Choroid plexus epithelial cell (primary cell): Measurements from ENCODE around the gene SLC47A2.
A peak's percentile ranks its signal among the peaks of the same experiment; 100 is the strongest.

Experiments used
- DNase-seq: peaks from one replicate; pipeline ENCODE4 v3.0.0-alpha.2; 2010; ENCODE audit warnings: low read depth
- H3K4me3 ChIP-seq: 2 replicates; pipeline ENCODE4 v1.5.1; 2011; ENCODE audit warnings: low read depth, mild to moderate bottlenecking, control low read depth, low read length, moderate library complexity
- CTCF ChIP-seq: conservative IDR thresholded peaks from 2 replicates; pipeline ENCODE4 v1.5.1; 2011; ENCODE audit warnings: low read depth, mild to moderate bottlenecking, control low read depth, inconsistent platforms, low read length, moderate library complexity

The SLC47A2 gene

GRCh38 chr17:19647697-19648474 lies 68.5 kb downstream of the SLC47A2 start:
- no peak for TF ChIP-seq CTCF
- peak; percentile 85 for DNase-seq
- H3K4me3 ChIP-seq = peak overlapping the region; percentile 85

- TF ChIP-seq CTCF = no peak
- H3K4me3 ChIP-seq = no peak overlapping the region
- peak; percentile 42 for DNase-seq
These were observed 69.3 kb downstream of the SLC47A2 start for GRCh38 chr17:19646788-19647696.

GRCh38 chr17:19645734-19646201 lies 70.6 kb downstream of the SLC47A2 start:
- DNase-seq = peak; percentile 39
- TF ChIP-seq CTCF = peak; percentile 65
- no peak overlapping the region for H3K4me3 ChIP-seq

GRCh38 chr17:19644493-19645210 lies 71.7 kb downstream of the SLC47A2 start:
- no peak for TF ChIP-seq CTCF
- DNase-seq = peak; percentile 59
- no peak overlapping the region for H3K4me3 ChIP-seq

GRCh38 chr17:19642373-19642893 lies 74.0 kb downstream of the SLC47A2 start:
- TF ChIP-seq CTCF = no peak
- no peak overlapping the region for H3K4me3 ChIP-seq
- DNase-seq = no peak

GRCh38 chr17:19641687-19642372 lies 74.6 kb downstream of the SLC47A2 start:
- H3K4me3 ChIP-seq = no peak overlapping the region
- no peak for DNase-seq
- TF ChIP-seq CTCF = no peak
